HepG2 (cell line): ENCODE measurements around the gene NEK5. TPM values are rescaled to one million over a fixed set of nuclear protein-coding genes. Genes with fewer than 3 reads are reported as not detected.

Experiments
- ARID4A ChIP-seq: sonication (generic); formaldehyde crosslinking; IDR thresholded peaks from 2 replicates; pipeline ENCODE4 v1.5.0; 2020; ENCODE audit warnings: mild to moderate bottlenecking, missing genetic modification reagents, borderline replicate concordance
- BCL6 ChIP-seq: IDR thresholded peaks from 2 replicates; pipeline ENCODE4 v1.6.1; 2016; ENCODE audit warnings: missing genetic modification reagents, missing compliant biosample characterization
- HNF4G ChIP-seq, 2 experiments: sonication (generic) in 1 of 2; formaldehyde crosslinking in 1 of 2; IDR thresholded peaks; 2 replicates each; pipeline versions ENCODE4 v1.4.0 to v1.6.1; 2011 to 2020; ENCODE audit warnings: borderline replicate concordance in 2 of 2, low read depth in 2 of 2, mild to moderate bottlenecking in 2 of 2, low read length in 1 of 2, missing genetic modification reagents in 1 of 2, moderate library complexity in 1 of 2
- HOXA3 ChIP-seq: sonication (generic); formaldehyde crosslinking; IDR thresholded peaks from 2 replicates; pipeline ENCODE4 v1.5.0; 2020; ENCODE audit warnings: missing genetic modification reagents
- KMT2A ChIP-seq: sonication (generic); formaldehyde crosslinking; IDR thresholded peaks from 2 replicates; pipeline ENCODE4 v1.4.0; 2020; ENCODE audit warnings: missing genetic modification reagents
- NKX3-1 ChIP-seq: sonication (generic); formaldehyde crosslinking; IDR thresholded peaks from 2 replicates; pipeline ENCODE4 v1.5.0; 2020; ENCODE audit warnings: missing genetic modification reagents
- NR2F6 ChIP-seq, 2 experiments: IDR thresholded peaks; 2 replicates each; pipeline ENCODE4 v1.6.1; 2016; ENCODE audit warnings: antibody characterized with exemption in 1 of 2, mild to moderate bottlenecking in 1 of 2
- RXRB ChIP-seq: IDR thresholded peaks from 2 replicates; pipeline ENCODE4 v1.6.1; 2016; ENCODE audit warnings: borderline replicate concordance, missing genetic modification reagents, missing compliant biosample characterization
- SAP130 ChIP-seq: IDR thresholded peaks from 2 replicates; pipeline ENCODE4 v1.6.1; 2016; ENCODE audit warnings: low read depth
- SMAD3 ChIP-seq: sonication (generic); formaldehyde crosslinking; IDR thresholded peaks from 2 replicates; pipeline ENCODE4 v1.4.0; 2020; ENCODE audit warnings: missing genetic modification reagents
- SOX6 ChIP-seq, 2 experiments: fragments of 450-650 bp in 1 of 2; sonication (generic) in 1 of 2; formaldehyde crosslinking in 1 of 2; IDR thresholded peaks; 2 replicates each; pipeline versions ENCODE4 v1.4.0 to v1.6.1; 2017 to 2020; ENCODE audit warnings: antibody characterized with exemption in 1 of 2, mild to moderate bottlenecking in 1 of 2, missing genetic modification reagents in 1 of 2
- SP5 ChIP-seq: IDR thresholded peaks from 2 replicates; pipeline ENCODE4 v1.6.1; 2016; ENCODE audit warnings: low read depth, borderline replicate concordance
- TEF ChIP-seq: sonication (generic); formaldehyde crosslinking; IDR thresholded peaks from 2 replicates; pipeline ENCODE4 v1.5.0; 2020; ENCODE audit warnings: missing genetic modification reagents
- ZBTB38 ChIP-seq: sonication (generic); formaldehyde crosslinking; IDR thresholded peaks from 2 replicates; pipeline ENCODE4 v1.5.1; 2020; ENCODE audit warnings: mild to moderate bottlenecking, missing genetic modification reagents
- ZNF296 ChIP-seq: sonication (generic); formaldehyde crosslinking; conservative IDR thresholded peaks from 2 replicates; pipeline ENCODE4 v1.5.0; 2020; ENCODE audit warnings: mild to moderate bottlenecking, missing genetic modification reagents
- ZNF556 ChIP-seq: sonication (generic); formaldehyde crosslinking; IDR thresholded peaks from 2 replicates; pipeline ENCODE4 v1.4.0; 2020; ENCODE audit warnings: mild to moderate bottlenecking, missing genetic modification reagents, borderline replicate concordance
- ZNF644 ChIP-seq: IDR thresholded peaks from 2 replicates; pipeline ENCODE4 v1.6.1; 2016; ENCODE audit warnings: low read depth
- ZNF768 ChIP-seq: sonication (generic); formaldehyde crosslinking; IDR thresholded peaks from 2 replicates; pipeline ENCODE4 v1.4.0; 2020; ENCODE audit warnings: missing genetic modification reagents
- polyA plus RNA-seq, 8 experiments: library from polyadenylated mRNA; depleted of rRNA in 3 of 8; stranded (reverse) in 7 of 8; unstranded in 1 of 8; fragments of >200 nt; fragmentation: Illumina TruSeq in 4 of 8; extraction: Trizol in 4 of 8; gene quantifications; 2 replicates each; pipeline versions ENCODE4 v1.2.1 to v1.2.3, GENCODE V29; 2011 to 2016; ENCODE audit warnings: low read depth in 4 of 8, missing spikeins in 1 of 8, mixed read lengths in 1 of 8; ENCODE audit not compliant: insufficient read depth in 1 of 8
- total RNA-seq, 5 experiments: library from RNA; depleted of rRNA; stranded (reverse); fragments of >200 nt; fragmentation: Illumina TruSeq; extraction: Trizol; gene quantifications; 2 replicates each; pipeline ENCODE4 v1.2.3, GENCODE V29; 2016; ENCODE audit warnings: low read depth in 1 of 5

Gene NEK5
- total and polyA plus RNA-seq, 2 of the 13 experiments (the other 11 are each of a cell fraction or from before 2014, with no cell fraction given), result 0.12 to 0.22 TPM

GRCh38 chr13:52006523-52007245 lies 122.2 kb downstream of the NEK5 start (continued):
- TF ChIP-seq ZNF296 (CRISPR knock-in tag) (0 out of 2 replicates have a peak, but pooled peaks have one; percentile 41), TEF (CRISPR knock-in tag) (no peak), SP5 (CRISPR knock-in tag) (no peak), HNF4G (IDR thresholded peaks at IDR 0.05; ENCODE audit: borderline replicate concordance, low read depth, low read length) (peak; percentile 31; the same call in 1 of the 2 replicates), HNF4G (CRISPR knock-in tag; IDR thresholded peaks at IDR 0.05; ENCODE audit: borderline replicate concordance, low read depth) (no peak), ZNF768 (CRISPR knock-in tag) (no peak), SAP130 (CRISPR knock-in tag) (peak; percentile 65), RXRB (CRISPR knock-in tag) (peak; percentile 29; the same call in 1 of the 2 replicates), SOX6 (IDR thresholded peaks at IDR 0.05) (no peak), SOX6 (CRISPR knock-in tag; IDR thresholded peaks at IDR 0.05) (0 out of 2 replicates have a peak, but pooled peaks have one; percentile 14), ZNF644 (CRISPR knock-in tag) (peak; percentile 45; the same call in 1 of the 2 replicates), BCL6 (no peak), ARID4A (peak; percentile 26; the same call in 1 of the 2 replicates), NKX3-1 (CRISPR knock-in tag) (no peak), HOXA3 (CRISPR knock-in tag) (peak; percentile 35; the same call in 1 of the 2 replicates), NR2F6 (IDR thresholded peaks at IDR 0.05) (no peak), NR2F6 (CRISPR knock-in tag; IDR thresholded peaks at IDR 0.05) (0 out of 2 replicates have a peak, but pooled peaks have one; percentile 7), ZNF556 (CRISPR knock-in tag) (no peak), KMT2A (CRISPR knock-in tag) (0 out of 2 replicates have a peak, but pooled peaks have one; percentile 36), SMAD3 (no peak), ZBTB38 (CRISPR knock-in tag) (0 out of 2 replicates have a peak, but pooled peaks have one; percentile 37)
